ENCODE measurements around the gene BRPF1. TPM values are rescaled to one million over a fixed set of nuclear protein-coding genes. Genes with fewer than 3 reads are reported as not detected.
A peak's percentile ranks its signal among the peaks of the same experiment; 100 is the strongest.

BRPF1 gene
- total RNA-seq (ENCODE audit: unreplicated experiment) = 30.6 TPM
- long read RNA-seq, partial matches to known transcripts = 0 of 1 reads
- long read RNA-seq, other reads (novel, unspliced or antisense) = 1 of 1 reads

- Mint-ChIP-seq H3K27ac (ENCODE audit: unreplicated experiment) (peak within 1 kb of the TSS; percentile 97), H3K36me3 (ENCODE audit: unreplicated experiment) (no peaks in the 10 kb centered on the region), H3K4me1 (ENCODE audit: low read depth, unreplicated experiment) (peaks cover 16% of the 10 kb centered on the region), H3K4me3 (ENCODE audit: unreplicated experiment) (peak within 1 kb of the TSS; percentile 95), H3K27me3 (ENCODE audit: unreplicated experiment) (peaks cover 12% of the 10 kb centered on the region), H3K9me3 (ENCODE audit: unreplicated experiment) (peaks cover 14% of the 10 kb centered on the region)
- TF ChIP-seq CTCF (IDR thresholded peaks at IDR 0.05; ENCODE audit: partially characterized antibody, unreplicated experiment) = no peak
- DNase-seq = peak; percentile 99
Measured at GRCh38 chr3:9731206-9732079, at the start of gene BRPF1. TSS of gene BRPF1 (plus strand) at chr3:9731735. CDS start at chr3:9734141, 2,406 bp downstream.

GRCh38 chr3:9682096-9682495 lies 49.4 kb upstream of the BRPF1 start:
- H3K27ac Mint-ChIP-seq (ENCODE audit: unreplicated experiment) = no peak overlapping the region
- no peak for TF ChIP-seq CTCF (IDR thresholded peaks at IDR 0.05; ENCODE audit: partially characterized antibody, unreplicated experiment)
- H3K9me3 Mint-ChIP-seq (ENCODE audit: unreplicated experiment) = no peaks in the 10 kb centered on the region
- no peak for DNase-seq
- H3K27me3 Mint-ChIP-seq (ENCODE audit: unreplicated experiment) = peaks cover 4% of the 10 kb centered on the region
- peaks cover 7% of the 10 kb centered on the region for H3K36me3 Mint-ChIP-seq (ENCODE audit: unreplicated experiment)
- H3K4me3 Mint-ChIP-seq (ENCODE audit: unreplicated experiment) = no peak overlapping the region
- no peaks in the 10 kb centered on the region for H3K4me1 Mint-ChIP-seq (ENCODE audit: low read depth, unreplicated experiment)

- no peak overlapping the region for H3K27ac Mint-ChIP-seq (ENCODE audit: unreplicated experiment)
- H3K36me3 Mint-ChIP-seq (ENCODE audit: unreplicated experiment) = peaks cover 7% of the 10 kb centered on the region
- no peak for TF ChIP-seq CTCF (IDR thresholded peaks at IDR 0.05; ENCODE audit: partially characterized antibody, unreplicated experiment)
- no peak for DNase-seq
- H3K9me3 Mint-ChIP-seq (ENCODE audit: unreplicated experiment) = no peaks in the 10 kb centered on the region
- no peak overlapping the region for H3K4me3 Mint-ChIP-seq (ENCODE audit: unreplicated experiment)
- H3K4me1 Mint-ChIP-seq (ENCODE audit: low read depth, unreplicated experiment) = no peaks in the 10 kb centered on the region
- peaks cover 4% of the 10 kb centered on the region for H3K27me3 Mint-ChIP-seq (ENCODE audit: unreplicated experiment)
Measured at GRCh38 chr3:9683426-9683825, 48.1 kb upstream of the BRPF1 start.

- no peak for TF ChIP-seq CTCF (IDR thresholded peaks at IDR 0.05; ENCODE audit: partially characterized antibody, unreplicated experiment)
- Mint-ChIP-seq H3K4me1 (ENCODE audit: low read depth, unreplicated experiment) (no peaks in the 10 kb centered on the region), H3K4me3 (ENCODE audit: unreplicated experiment) (no peak overlapping the region), H3K36me3 (ENCODE audit: unreplicated experiment) (peaks cover 7% of the 10 kb centered on the region), H3K9me3 (ENCODE audit: unreplicated experiment) (peaks cover 3% of the 10 kb centered on the region), H3K27ac (ENCODE audit: unreplicated experiment) (no peak overlapping the region), H3K27me3 (ENCODE audit: unreplicated experiment) (peaks cover 4% of the 10 kb centered on the region)
- no peak for DNase-seq
Measured at GRCh38 chr3:9685216-9686049, 46.1 kb upstream of the BRPF1 start.

All from glutamatergic neuron (in vitro differentiated cells).